ENCODE measurements around the gene BPIFA1. TPM values are rescaled to one million over a fixed set of nuclear protein-coding genes. Genes with fewer than 3 reads are reported as not detected.

Gene BPIFA1
- polyA plus RNA-seq, 1 of the 3 experiments (the other 2 are of a cell fraction), result not detected

- H3K79me2 ChIP-seq (ENCODE audit: insufficient read depth), result no peaks in the 10 kb centered on the region
- POLR2A ChIA-PET, result no interaction called here
- 50% methylated on average over 8 of the region's 8 CpGs for whole genome bisulfite sequencing (ENCODE audit: low lambda C conversion rate)
Observed at GRCh38 chr20:33275215-33275614, 39.4 kb downstream of the BPIFA1 start.

GRCh38 chr20:33275871-33276270 is 40.1 kb downstream of the BPIFA1 start:
- Histone ChIP-seq H4K20me1 (ENCODE audit: insufficient read depth) (no peaks in the 10 kb centered on the region), H3K4me3 (ENCODE audit: low read depth in 2 of 2, low read length in 1 of 2) (no peak overlapping the region), H3K9me2 (no peaks in the 10 kb centered on the region), H3K27ac (ENCODE audit: low read depth in 2 of 2, low read length in 1 of 2) (no peak overlapping the region), H3K79me2 (ENCODE audit: insufficient read depth) (no peaks in the 10 kb centered on the region), H3K27me3 (ENCODE audit: insufficient read depth) (peaks cover under 1% of the 10 kb centered on the region; the same call in 1 of the 2 replicates), H3K36me3 (replicated peaks in 1 of 2; ENCODE audit: control insufficient read depth in 1 of 2, insufficient read depth in 2 of 2, low read length in 1 of 2) (no peaks in the 10 kb centered on the region), H3K9ac (no peak overlapping the region), H3F3A (replicated peaks; ENCODE audit: insufficient read depth) (no peaks in the 10 kb centered on the region), H3K4me1 (ENCODE audit: control insufficient read depth in 1 of 2, insufficient read depth in 2 of 2, low read depth in 1 of 2, low read length in 1 of 2) (peaks cover 0 to 8% of the 10 kb centered on the region in 2 experiments; a peak in 1 of 4 replicates), H2AFZ (ENCODE audit: low read depth) (no peak overlapping the region), H3K4me2 (no peak overlapping the region), H3K9me3 (no peaks in the 10 kb centered on the region)
- POLR2A ChIA-PET, result no interaction called here
- CTCF ChIA-PET, result interaction anchor here (1.4 to 4.1 kb wide), 3 partner anchors 13 to 27 kb away, joined by 4 to 29 read pairs (median 11); no protein-coding TSS in a partner anchor
- DNase-seq, result no peak
- TF ChIP-seq EP300 (IDR thresholded peaks at IDR 0.05; ENCODE audit: borderline replicate concordance in 1 of 2, low read depth in 1 of 2, low read length in 1 of 2) (no peak), NRF1 (IDR thresholded peaks at IDR 0.05; ENCODE audit: low read depth, low read length) (no peak), RFX5 (IDR thresholded peaks at IDR 0.05; ENCODE audit: low read length) (no peak), FOXM1 (IDR thresholded peaks at IDR 0.05; ENCODE audit: low read depth) (no peak)
- WGBS (ENCODE audit: low lambda C conversion rate), result 39% methylated on average over 3 of the region's 3 CpGs

More at GRCh38 chr20:33275215-33275614, 39.4 kb downstream of the BPIFA1 start:
- Histone ChIP-seq H3F3A (replicated peaks; ENCODE audit: insufficient read depth) (no peaks in the 10 kb centered on the region), H3K9ac (no peak overlapping the region), H3K9me2 (no peaks in the 10 kb centered on the region), H3K27ac (ENCODE audit: low read depth in 2 of 2, low read length in 1 of 2) (no peak overlapping the region), H3K4me1 (ENCODE audit: control insufficient read depth in 1 of 2, insufficient read depth in 2 of 2, low read depth in 1 of 2, low read length in 1 of 2) (peaks cover 0 to 8% of the 10 kb centered on the region in 2 experiments; a peak in 1 of 4 replicates), H3K4me2 (no peak overlapping the region), H2AFZ (ENCODE audit: low read depth) (no peak overlapping the region), H3K36me3 (replicated peaks in 1 of 2; ENCODE audit: control insufficient read depth in 1 of 2, insufficient read depth in 2 of 2, low read length in 1 of 2) (no peaks in the 10 kb centered on the region), H4K20me1 (ENCODE audit: insufficient read depth) (no peaks in the 10 kb centered on the region), H3K27me3 (ENCODE audit: insufficient read depth) (peaks cover 8% of the 10 kb centered on the region; the same call in 1 of the 2 replicates), H3K4me3 (ENCODE audit: low read depth in 2 of 2, low read length in 1 of 2) (no peak overlapping the region), H3K9me3 (no peaks in the 10 kb centered on the region)
- CTCF ChIA-PET, result interaction anchor here (1.4 to 4.1 kb wide), 3 partner anchors 12 to 28 kb away, joined by 4 to 29 read pairs (median 11); no protein-coding TSS in a partner anchor
- TF ChIP-seq TEAD4 (IDR thresholded peaks at IDR 0.05; ENCODE audit: borderline replicate concordance, insufficient read depth), result no peak
- TF ChIP-seq FOSL2 (IDR thresholded peaks at IDR 0.05; ENCODE audit: borderline replicate concordance, low read depth), result no peak
- no peak for TF ChIP-seq TCF12 (IDR thresholded peaks at IDR 0.05)
- no peak for TF ChIP-seq SMC3 (IDR thresholded peaks at IDR 0.05; ENCODE audit: low read depth, low read length)
- TF ChIP-seq FOXM1 (IDR thresholded peaks at IDR 0.05; ENCODE audit: low read depth), result no peak
- TF ChIP-seq POLR2AphosphoS5 (IDR thresholded peaks at IDR 0.05; ENCODE audit: low read depth, low read length), result no peak
- TF ChIP-seq GATA2 (CRISPR knock-in tag; IDR thresholded peaks at IDR 0.05), result no peak
- TF ChIP-seq MEF2A (IDR thresholded peaks at IDR 0.05; ENCODE audit: borderline replicate concordance, low read depth), result no peak
- TF ChIP-seq USF2 (IDR thresholded peaks at IDR 0.05; ENCODE audit: borderline replicate concordance, low read depth, low read length), result no peak
- no peak for DNase-seq
